Measurements from ENCODE around the gene HOXD8.

HOXD8 gene

DNA sequence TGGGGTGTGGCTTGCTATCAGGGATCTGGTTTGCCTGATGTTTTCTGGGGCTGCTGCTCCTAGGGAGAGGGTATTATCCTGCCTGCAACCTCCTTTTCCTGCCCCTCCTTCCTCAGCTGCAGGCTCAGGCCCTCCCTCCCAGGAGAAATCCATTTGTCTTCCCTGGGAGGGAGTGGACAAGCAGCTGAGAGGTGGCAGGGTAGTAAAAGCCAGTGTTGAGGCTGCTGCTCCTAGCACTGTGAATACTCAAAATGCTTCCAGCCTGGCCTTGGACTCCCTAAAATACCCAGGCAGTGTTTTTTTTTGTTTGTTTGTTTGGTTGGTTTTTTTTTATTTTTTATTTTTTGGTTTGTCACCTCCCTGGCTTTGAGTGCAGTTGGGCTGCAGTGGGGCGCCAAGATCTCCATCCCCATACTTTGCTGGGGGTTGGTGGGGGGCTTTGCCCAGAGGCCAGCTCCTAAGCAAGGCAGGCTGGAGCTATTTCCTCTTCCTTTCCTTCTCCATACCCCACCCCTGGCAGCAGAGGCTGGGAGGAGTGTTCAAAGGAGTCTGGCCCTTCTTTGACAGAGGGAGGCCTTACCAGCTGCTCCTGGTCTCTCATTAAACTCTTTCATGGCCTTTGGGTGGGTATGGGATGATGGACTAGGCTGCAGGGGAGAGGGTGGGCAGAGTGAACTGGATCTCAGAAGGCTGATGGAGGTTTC, 41.2 kb downstream of the HOXD8 start:
- Histone ChIP-seq H3K9ac (ENCODE audit: low read depth, low read length, poor library complexity) (no peak overlapping the region), H2BK120ac (ENCODE audit: low read depth, low read length) (no peak overlapping the region), H3K79me1 (ENCODE audit: low read depth, low read length) (no peaks in the 10 kb centered on the region), H2BK12ac (ENCODE audit: low read length) (no peak overlapping the region), H3K4me1 (ENCODE audit: control insufficient read depth in 2 of 2, insufficient read depth in 1 of 2, low read depth in 1 of 2, low read length in 2 of 2) (peaks cover 7 to 8% of the 10 kb centered on the region in 2 donors), H3K14ac (ENCODE audit: low read length) (no peak overlapping the region), H4K8ac (ENCODE audit: low read depth, low read length) (no peak overlapping the region), H3K4ac (ENCODE audit: low read length) (no peak overlapping the region), H3K27ac (replicated peaks; ENCODE audit: low read length) (no peak overlapping the region), H2BK5ac (ENCODE audit: low read length) (no peak overlapping the region), H2BK15ac (ENCODE audit: low read length) (no peak overlapping the region), H3K18ac (ENCODE audit: low read length) (no peak overlapping the region), H2AFZ (ENCODE audit: low read length) (no peak overlapping the region), H3K36me3 (replicated peaks in 1 of 2; ENCODE audit: control insufficient read depth in 2 of 2, insufficient read depth in 2 of 2, low read length in 2 of 2) (no peaks in the 10 kb centered on the region), H2AK5ac (ENCODE audit: low read depth, low read length) (no peak overlapping the region), H3K23ac (ENCODE audit: low read depth, low read length, poor library complexity) (no peak overlapping the region), H3K4me2 (ENCODE audit: insufficient read depth, low read length, poor library complexity, severe bottlenecking) (no peak overlapping the region), H3K27me3 (ENCODE audit: control insufficient read depth in 3 of 3, insufficient read depth in 3 of 3, low read depth in 1 of 3, low read length in 3 of 3) (peaks cover 28 to 98% (median 86%) of the 10 kb centered on the region in 3 experiments), H3K4me3 (ENCODE audit: low read length in 2 of 2) (no peak overlapping the region), H3K9me3 (replicated peaks in 1 of 2; ENCODE audit: control insufficient read depth in 2 of 2, insufficient read depth in 1 of 2, low read depth in 1 of 2, low read length in 2 of 2) (peaks cover 3 to 4% of the 10 kb centered on the region in 2 donors), H4K91ac (ENCODE audit: low read depth, low read length, poor library complexity) (no peak overlapping the region)
- WGBS, 2 donors (ENCODE audit: extremely low coverage in 2 of 2, insufficient read length in 2 of 2, insufficient replicate concordance in 1 of 2) = no CpG with 5 or more reads among the region's 1 CpG
- DNase-seq (ENCODE audit: low spot score) = no peak

DNA sequence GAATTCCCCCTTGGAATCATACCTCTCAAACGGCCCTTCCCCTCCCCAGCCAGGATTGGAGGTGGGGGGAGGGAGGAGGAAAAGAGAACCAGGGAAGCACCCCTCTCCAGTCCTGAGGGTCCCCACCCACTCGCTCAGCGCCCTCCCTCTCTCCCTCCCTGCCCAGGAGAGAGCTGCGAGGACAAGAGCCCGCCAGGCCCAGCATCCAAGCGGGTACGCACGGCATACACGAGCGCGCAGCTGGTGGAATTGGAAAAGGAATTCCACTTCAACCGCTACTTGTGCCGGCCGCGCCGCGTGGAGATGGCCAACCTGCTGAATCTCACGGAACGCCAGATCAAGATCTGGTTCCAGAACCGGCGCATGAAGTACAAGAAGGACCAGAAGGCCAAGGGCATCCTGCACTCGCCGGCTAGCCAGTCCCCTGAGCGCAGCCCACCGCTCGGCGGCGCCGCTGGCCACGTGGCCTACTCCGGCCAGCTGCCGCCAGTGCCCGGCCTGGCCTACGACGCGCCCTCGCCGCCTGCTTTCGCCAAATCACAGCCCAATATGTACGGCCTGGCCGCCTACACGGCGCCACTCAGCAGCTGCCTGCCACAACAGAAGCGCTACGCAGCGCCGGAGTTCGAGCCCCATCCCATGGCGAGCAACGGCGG, 42.0 kb downstream of the HOXD8 start:
- Histone ChIP-seq H3K36me3 (replicated peaks in 1 of 2; ENCODE audit: control insufficient read depth in 2 of 2, insufficient read depth in 2 of 2, low read length in 2 of 2) (no peaks in the 10 kb centered on the region), H3K23ac (ENCODE audit: low read depth, low read length, poor library complexity) (peak overlapping the region; percentile 90), H2AFZ (ENCODE audit: low read length) (peak overlapping the region; percentile 85), H3K4me1 (ENCODE audit: control insufficient read depth in 2 of 2, insufficient read depth in 1 of 2, low read depth in 1 of 2, low read length in 2 of 2) (peaks cover 7 to 8% of the 10 kb centered on the region in 2 donors), H3K79me1 (ENCODE audit: low read depth, low read length) (no peaks in the 10 kb centered on the region), H2BK120ac (ENCODE audit: low read depth, low read length) (no peak overlapping the region), H4K8ac (ENCODE audit: low read depth, low read length) (no peak overlapping the region), H3K14ac (ENCODE audit: low read length) (no peak overlapping the region), H3K9me3 (replicated peaks in 1 of 2; ENCODE audit: control insufficient read depth in 2 of 2, insufficient read depth in 1 of 2, low read depth in 1 of 2, low read length in 2 of 2) (peaks cover 4 to 6% of the 10 kb centered on the region in 2 donors), H3K18ac (ENCODE audit: low read length) (peak overlapping the region; percentile 78), H3K9ac (ENCODE audit: low read depth, low read length, poor library complexity) (no peak overlapping the region), H2BK15ac (ENCODE audit: low read length) (no peak overlapping the region), H3K4me3 (ENCODE audit: low read length in 2 of 2) (no peak overlapping the region), H2BK12ac (ENCODE audit: low read length) (no peak overlapping the region), H3K27me3 (ENCODE audit: control insufficient read depth in 3 of 3, insufficient read depth in 3 of 3, low read depth in 1 of 3, low read length in 3 of 3) (peaks cover 29 to 98% (median 86%) of the 10 kb centered on the region in 3 experiments), H2AK5ac (ENCODE audit: low read depth, low read length) (no peak overlapping the region), H3K4ac (ENCODE audit: low read length) (no peak overlapping the region), H2BK5ac (ENCODE audit: low read length) (no peak overlapping the region), H4K91ac (ENCODE audit: low read depth, low read length, poor library complexity) (no peak overlapping the region), H3K27ac (replicated peaks; ENCODE audit: low read length) (no peak overlapping the region), H3K4me2 (ENCODE audit: insufficient read depth, low read length, poor library complexity, severe bottlenecking) (no peak overlapping the region)
- no CpG with 5 or more reads among the region's 51 CpGs for WGBS, 2 donors (ENCODE audit: extremely low coverage in 2 of 2, insufficient read length in 2 of 2, insufficient replicate concordance in 1 of 2)
- DNase-seq (ENCODE audit: low spot score) = no peak

DNA sequence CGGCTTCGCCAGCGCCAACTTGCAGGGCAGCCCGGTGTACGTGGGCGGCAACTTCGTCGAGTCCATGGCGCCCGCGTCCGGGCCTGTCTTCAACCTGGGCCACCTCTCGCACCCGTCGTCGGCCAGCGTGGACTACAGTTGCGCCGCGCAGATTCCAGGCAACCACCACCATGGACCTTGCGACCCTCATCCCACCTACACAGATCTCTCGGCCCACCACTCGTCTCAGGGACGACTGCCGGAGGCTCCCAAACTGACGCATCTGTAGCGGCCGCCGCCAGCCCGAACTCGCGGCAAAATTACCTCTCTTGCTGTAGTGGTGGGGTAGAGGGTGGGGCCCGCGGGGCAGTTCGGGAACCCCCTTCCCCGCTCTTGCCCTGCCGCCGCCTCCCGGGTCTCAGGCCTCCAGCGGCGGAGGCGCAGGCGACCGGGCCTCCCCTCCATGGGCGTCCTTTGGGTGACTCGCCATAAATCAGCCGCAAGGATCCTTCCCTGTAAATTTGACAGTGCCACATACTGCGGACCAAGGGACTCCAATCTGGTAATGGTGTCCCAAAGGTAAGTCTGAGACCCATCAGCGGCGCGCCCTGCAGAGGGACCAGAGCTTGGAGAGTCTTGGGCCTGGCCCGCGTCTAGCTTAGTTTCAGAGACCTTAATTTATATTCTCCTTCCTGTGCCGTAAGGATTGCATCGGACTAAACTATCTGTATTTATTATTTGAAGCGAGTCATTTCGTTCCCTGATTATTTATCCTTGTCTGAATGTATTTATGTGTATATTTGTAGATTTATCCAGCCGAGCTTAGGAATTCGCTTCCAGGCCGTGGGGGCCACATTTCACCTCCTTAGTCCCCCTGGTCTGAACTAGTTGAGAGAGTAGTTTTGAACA, 42.7 kb downstream of the HOXD8 start:
- no peak for DNase-seq (ENCODE audit: low spot score)
- H3K4ac ChIP-seq (ENCODE audit: low read length) = no peak overlapping the region
- H4K8ac ChIP-seq (ENCODE audit: low read depth, low read length) = no peak overlapping the region
- H3K9ac ChIP-seq (ENCODE audit: low read depth, low read length, poor library complexity) = peak overlapping the region; percentile 35
- WGBS, 2 donors (ENCODE audit: extremely low coverage in 2 of 2, insufficient read length in 2 of 2, insufficient replicate concordance in 1 of 2) = no CpG with 5 or more reads among the region's 60 CpGs
- no peak overlapping the region for H4K91ac ChIP-seq (ENCODE audit: low read depth, low read length, poor library complexity)
- no peak overlapping the region for H2BK12ac ChIP-seq (ENCODE audit: low read length)
- peak overlapping the region; percentile 90 for H3K23ac ChIP-seq (ENCODE audit: low read depth, low read length, poor library complexity)
- no peak overlapping the region for H2AK5ac ChIP-seq (ENCODE audit: low read depth, low read length)
- H2BK15ac ChIP-seq (ENCODE audit: low read length) = no peak overlapping the region
- no peak overlapping the region for H3K27ac ChIP-seq (replicated peaks; ENCODE audit: low read length)
- H3K14ac ChIP-seq (ENCODE audit: low read length) = no peak overlapping the region
- no peaks in the 10 kb centered on the region for H3K79me1 ChIP-seq (ENCODE audit: low read depth, low read length)
- H2BK5ac ChIP-seq (ENCODE audit: low read length) = no peak overlapping the region
- H3K9me3 ChIP-seq (replicated peaks in 1 of 2; ENCODE audit: control insufficient read depth in 2 of 2, insufficient read depth in 1 of 2, low read depth in 1 of 2, low read length in 2 of 2) = peaks cover 4 to 6% of the 10 kb centered on the region in 2 donors
- peak overlapping the region; percentile 85 for H2AFZ ChIP-seq (ENCODE audit: low read length)
- peaks cover 7 to 8% of the 10 kb centered on the region in 2 donors for H3K4me1 ChIP-seq (ENCODE audit: control insufficient read depth in 2 of 2, insufficient read depth in 1 of 2, low read depth in 1 of 2, low read length in 2 of 2)
- no peak overlapping the region for H2BK120ac ChIP-seq (ENCODE audit: low read depth, low read length)
- no peak overlapping the region for H3K4me3 ChIP-seq (ENCODE audit: low read length in 2 of 2)
- H3K36me3 ChIP-seq (replicated peaks in 1 of 2; ENCODE audit: control insufficient read depth in 2 of 2, insufficient read depth in 2 of 2, low read length in 2 of 2) = no peaks in the 10 kb centered on the region
- H3K18ac ChIP-seq (ENCODE audit: low read length) = peak overlapping the region; percentile 78
- no peak overlapping the region for H3K4me2 ChIP-seq (ENCODE audit: insufficient read depth, low read length, poor library complexity, severe bottlenecking)
- peaks cover 34 to 98% (median 88%) of the 10 kb centered on the region in 3 experiments for H3K27me3 ChIP-seq (ENCODE audit: control insufficient read depth in 3 of 3, insufficient read depth in 3 of 3, low read depth in 1 of 3, low read length in 3 of 3)

Data from neuronal stem cell (in vitro differentiated cells).